ENCODE results near the gene PARD3B. TPM values are rescaled to one million over a fixed set of nuclear protein-coding genes. Genes with fewer than 3 reads are reported as not detected.

The PARD3B gene
- total and polyA plus RNA-seq, 2 of the 8 experiments (the other 6 are each of a cell fraction or from before 2014, with no cell fraction given), result 1.2 to 5.7 TPM

- no peak for TF ChIP-seq NANOG (IDR thresholded peaks at IDR 0.05; ENCODE audit: insufficient read depth, low read depth, low read length, poor library complexity, severe bottlenecking)
Measured at GRCh38 chr2:204972606-204973336, 427.5 kb downstream of the PARD3B start (continued).

Data from H1 (cell line).